Liver (tissue), 9 donors: ENCODE results near the gene ATG4C. TPM values are rescaled to one million over a fixed set of nuclear protein-coding genes. Genes with fewer than 3 reads are reported as not detected.

Experiments used
- DNase-seq: peaks from one replicate; pipeline ENCODE4 v3.0.0-alpha.2; 2017; ENCODE audit warnings: low spot score
- H3K27ac ChIP-seq, 2 donors: one replicate each; pipeline ENCODE4 v1.7.0; 2013; ENCODE audit warnings: inconsistent platforms in 2 of 2, low read length in 2 of 2, control low read depth in 1 of 2, low read depth in 1 of 2, mild to moderate bottlenecking in 1 of 2
- H3K27me3 ChIP-seq, 4 donors: one replicate each; pipeline versions ENCODE4 v1.6.1 to v1.7.0; 2013; ENCODE audit warnings: low read length in 3 of 4, inconsistent platforms in 1 of 4, mild to moderate bottlenecking in 1 of 4, moderate library complexity in 1 of 4; ENCODE audit not compliant: control insufficient read depth in 4 of 4, insufficient read depth in 4 of 4
- H3K36me3 ChIP-seq, 4 donors: one replicate each; pipeline versions ENCODE4 v1.6.1 to v1.7.0; 2013; ENCODE audit warnings: low read length in 3 of 4, mild to moderate bottlenecking in 3 of 4, low read depth in 1 of 4, moderate library complexity in 1 of 4; ENCODE audit not compliant: control insufficient read depth in 4 of 4, insufficient read depth in 3 of 4
- H3K4me1 ChIP-seq, 4 donors: one replicate each; pipeline versions ENCODE4 v1.6.1 to v1.7.0; 2013; ENCODE audit warnings: low read length in 3 of 4, mild to moderate bottlenecking in 3 of 4, moderate library complexity in 1 of 4; ENCODE audit not compliant: control insufficient read depth in 4 of 4, insufficient read depth in 4 of 4
- H3K4me3 ChIP-seq, 3 donors: one replicate each; pipeline versions ENCODE4 v1.6.1 to v1.7.0; 2013; ENCODE audit warnings: low read length in 3 of 3, control low read depth in 1 of 3, low read depth in 1 of 3, mild to moderate bottlenecking in 1 of 3
- H3K9ac ChIP-seq, 2 donors: one replicate each; pipeline ENCODE4 v1.7.0; 2013; ENCODE audit warnings: low read length in 2 of 2, mild to moderate bottlenecking in 2 of 2, moderate library complexity in 2 of 2, control low read depth in 1 of 2, low read depth in 1 of 2
- H3K9me3 ChIP-seq, 4 donors: one replicate each; pipeline versions ENCODE4 v1.6.1 to v1.7.0; 2013; ENCODE audit warnings: low read length in 3 of 4; ENCODE audit not compliant: control insufficient read depth in 4 of 4
- CTCF ChIP-seq: fragments of 150-350 bp; IDR thresholded peaks from 2 replicates; pipeline ENCODE4 v1.5.1; 2017; ENCODE audit warnings: improper control_type of control experiment, low read depth, low read length; ENCODE audit not compliant: missing input control
- EGR1 ChIP-seq, 2 donors: IDR thresholded peaks; 2 replicates each; pipeline ENCODE4 v1.6.1; 2016 to 2018; ENCODE audit warnings: antibody characterized with exemption in 2 of 2, low read depth in 2 of 2
- FOXA2 ChIP-seq: IDR thresholded peaks from 2 replicates; pipeline ENCODE4 v1.6.1; 2016; ENCODE audit warnings: antibody characterized with exemption
- GABPA ChIP-seq, 2 donors: IDR thresholded peaks in 1 of 2; conservative IDR thresholded peaks in 1 of 2; 2 replicates each; pipeline ENCODE4 v1.6.1; 2016; ENCODE audit warnings: antibody characterized with exemption in 2 of 2, mild to moderate bottlenecking in 1 of 2, moderate library complexity in 1 of 2
- HNF4A ChIP-seq, 2 donors: conservative IDR thresholded peaks; 2 replicates each; pipeline ENCODE4 v1.6.1; 2016; ENCODE audit warnings: antibody characterized with exemption in 2 of 2, mild to moderate bottlenecking in 2 of 2
- HNF4G ChIP-seq: IDR thresholded peaks from 2 replicates; pipeline ENCODE4 v1.6.1; 2016; ENCODE audit warnings: antibody characterized with exemption
- JUND ChIP-seq, 2 donors: IDR thresholded peaks; 2 replicates each; pipeline ENCODE4 v1.6.1; 2016; ENCODE audit warnings: antibody characterized with exemption in 2 of 2
- MAX ChIP-seq: IDR thresholded peaks from 2 replicates; pipeline ENCODE4 v1.6.1; 2016; ENCODE audit warnings: antibody characterized with exemption
- NR2F2 ChIP-seq: IDR thresholded peaks from 2 replicates; pipeline ENCODE4 v1.6.1; 2016; ENCODE audit warnings: antibody characterized with exemption
- RXRA ChIP-seq, 2 donors: IDR thresholded peaks; 2 replicates each; pipeline ENCODE4 v1.6.1; 2017 to 2018; ENCODE audit warnings: antibody characterized with exemption in 2 of 2, mild to moderate bottlenecking in 1 of 2
- SP1 ChIP-seq: IDR thresholded peaks from 2 replicates; pipeline ENCODE4 v1.6.1; 2018; ENCODE audit warnings: antibody characterized with exemption, mild to moderate bottlenecking
- TAF1 ChIP-seq: conservative IDR thresholded peaks from 2 replicates; pipeline ENCODE4 v1.6.1; 2016; ENCODE audit warnings: antibody characterized with exemption, mild to moderate bottlenecking
- YY1 ChIP-seq: IDR thresholded peaks from 2 replicates; pipeline ENCODE4 v1.6.1; 2016; ENCODE audit warnings: antibody characterized with exemption, mild to moderate bottlenecking
- ZBTB33 ChIP-seq: IDR thresholded peaks from 2 replicates; pipeline ENCODE4 v1.6.1; 2016; ENCODE audit warnings: antibody characterized with exemption
- WGBS: extraction: QIAGEN DNeasy Blood & Tissue Kit; methylation state at CpG from one replicate; pipeline ENCODE4 v1.1.7; 2013; 5-methylcytosine and 5-hydroxymethylcytosine counted together
- polyA plus RNA-seq, 2 donors: library from polyadenylated mRNA; stranded (reverse) in 1 of 2; unstranded in 1 of 2; fragments of 200-250 nt in 1 of 2; fragments of >200 nt in 1 of 2; fragmentation: Nextera tagmentation in 1 of 2; extraction: Ambion mirVana in 1 of 2; gene quantifications; one replicate each; pipeline versions ENCODE4 v1.2.1 to v1.2.3, GENCODE V29; 2013 to 2015
- total RNA-seq, 2 donors: library from RNA; depleted of rRNA; stranded (reverse); fragments of >200 nt; gene quantifications; one replicate each; pipeline ENCODE4 v1.2.3, GENCODE V29; 2014
- donor health status: healthy.
- donor health status: healthy.
- donor health status: healthy.
- donor health status: healthy.
- donor health status: healthy.

The ATG4C gene
- total and polyA plus RNA-seq, 4 donors, result 3.8 to 8.4 (median 5.2) TPM

- Histone ChIP-seq H3K4me3 (no peak overlapping the region), H3K9ac (no peak overlapping the region), H3K4me1 (no peaks in the 10 kb centered on the region), H3K27ac (no peak overlapping the region), H3K36me3 (no peaks in the 10 kb centered on the region), H3K9me3 (no peaks in the 10 kb centered on the region), H3K27me3 (peaks cover 0 to 5% (median 0%) of the 10 kb centered on the region in 4 donors)
- TF ChIP-seq RXRA (IDR thresholded peaks at IDR 0.05) (no peak), HNF4G (no peak), FOXA2 (no peak), JUND (IDR thresholded peaks at IDR 0.05) (no peak), SP1 (no peak), EGR1 (IDR thresholded peaks at IDR 0.05; ENCODE audit: low read depth in 2 of 2) (no peak), GABPA (IDR thresholded peaks at IDR 0.05 in 1 of 2, conservative IDR thresholded peaks at IDR 0.05 in 1 of 2) (no peak), CTCF (no peak)
- WGBS, result 86% methylated on average over 1 of the region's 1 CpG
- DNase-seq, result no peak
Observed at GRCh38 chr1:62900566-62900965, 116.6 kb downstream of the ATG4C start.

GRCh38 chr1:62901650-62902049 is 117.7 kb downstream of the ATG4C start:
- no peak overlapping the region for H3K9ac ChIP-seq
- no peak for DNase-seq
- 87% methylated on average over 1 of the region's 1 CpG for WGBS
- TF ChIP-seq ZBTB33, result no peak
- no peaks in the 10 kb centered on the region for H3K36me3 ChIP-seq
- peaks cover 0 to 5% (median 0%) of the 10 kb centered on the region in 4 donors for H3K27me3 ChIP-seq
- H3K4me1 ChIP-seq, result no peaks in the 10 kb centered on the region
- H3K27ac ChIP-seq, result no peak overlapping the region
- no peaks in the 10 kb centered on the region for H3K9me3 ChIP-seq
- no peak overlapping the region for H3K4me3 ChIP-seq

- TF ChIP-seq TAF1, result no peak
- TF ChIP-seq HNF4A (conservative IDR thresholded peaks at IDR 0.05), result no peak
- no peak for TF ChIP-seq RXRA (IDR thresholded peaks at IDR 0.05)
- no peak for TF ChIP-seq NR2F2
- TF ChIP-seq SP1, result no peak
- TF ChIP-seq MAX, result no peak
- no peak for TF ChIP-seq CTCF
- no peak for TF ChIP-seq YY1
- peaks cover 0 to 5% (median 0%) of the 10 kb centered on the region in 4 donors for H3K27me3 ChIP-seq
- H3K27ac ChIP-seq, result no peak overlapping the region
- H3K9ac ChIP-seq, result no peak overlapping the region
- no peaks in the 10 kb centered on the region for H3K9me3 ChIP-seq
- no peak for DNase-seq
- H3K4me1 ChIP-seq, result no peaks in the 10 kb centered on the region
- 80% methylated on average over 12 of the region's 12 CpGs for WGBS
- no peaks in the 10 kb centered on the region for H3K36me3 ChIP-seq
- H3K4me3 ChIP-seq, result no peak overlapping the region
Observed at GRCh38 chr1:62903522-62903921, 119.6 kb downstream of the ATG4C start.
